ENCODE measurements around the gene ATF3. TPM values are rescaled to one million over a fixed set of nuclear protein-coding genes. Genes with fewer than 3 reads are reported as not detected.

ATF3 gene
- total RNA-seq, 4 donors from 2014 or later: 2.1 to 6.5 (median 3.0) TPM

GRCh38 chr1:212610575-212610967, 2.0 kb downstream of the ATF3 start:
- WGBS, 2 donors: 80 to 92% methylated on average over 4 to 5 of the region's 5 CpGs
- Histone ChIP-seq H3K27ac (no peak overlapping the region), H3K36me3 (peaks cover 0 to 9% (median 0%) of the 10 kb centered on the region in 3 donors), H3K4me1 (peaks cover 17 to 67% (median 31%) of the 10 kb centered on the region in 3 donors), H3K9me3 (no peaks in the 10 kb centered on the region), H3K4me3 (peak overlapping the region in 1 of 4 donors; percentile 82), H3K27me3 (peaks cover 0 to 48% (median 0%) of the 10 kb centered on the region in 4 donors)
- intact Hi-C loops (cut with DNase I): no loop called here
- TF ChIP-seq POLR2A (IDR thresholded peaks at IDR 0.05) (no peak), CTCF (IDR thresholded peaks at IDR 0.05) (no peak)
- DNase-seq: no peak

DNA sequence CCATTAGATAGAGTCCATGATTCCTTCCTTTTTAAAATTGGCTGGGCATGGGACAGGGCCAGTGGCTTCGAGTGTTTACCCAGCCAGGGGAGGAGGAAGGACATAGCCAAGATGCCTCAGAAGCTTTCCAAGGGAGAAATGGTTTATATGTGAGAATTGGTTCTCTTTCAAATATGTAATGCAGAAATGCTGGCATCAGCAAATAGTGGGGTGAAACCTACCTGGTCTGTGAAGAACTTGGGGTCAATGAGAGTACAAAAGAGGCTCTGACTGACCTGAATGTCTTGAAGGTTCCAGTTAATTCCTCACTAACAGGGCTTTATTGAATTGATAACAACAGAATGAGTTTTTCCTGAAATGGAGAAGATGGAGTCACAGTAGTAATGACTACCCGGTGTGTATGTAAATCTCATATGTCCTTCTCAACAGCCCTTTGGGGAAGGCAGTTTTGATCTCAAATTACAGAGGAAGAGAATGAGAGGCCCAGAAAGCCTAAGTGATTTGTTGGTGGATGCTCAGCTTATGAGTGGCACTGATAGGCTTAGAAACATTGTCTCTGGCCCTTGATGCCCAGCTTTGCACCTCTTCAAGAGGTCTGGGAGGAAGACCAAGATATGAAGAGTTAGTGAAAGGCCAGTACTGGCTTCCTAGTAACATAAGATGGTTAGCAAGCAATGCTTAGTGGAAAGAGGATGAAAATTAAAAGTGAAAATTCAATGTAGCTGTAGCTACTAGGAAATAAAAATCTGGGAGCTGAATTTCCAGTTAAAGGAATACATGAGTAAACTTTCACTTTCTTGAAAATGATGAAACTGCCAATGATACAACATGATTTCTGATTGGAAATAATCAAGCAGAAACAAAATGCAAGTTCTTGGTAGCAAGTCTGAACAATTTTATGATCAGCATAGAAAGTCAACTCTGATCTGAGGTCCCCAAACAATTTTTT, 2.7 kb downstream of the ATF3 start:
- H3K4me3 ChIP-seq: peak overlapping the region in 1 of 4 donors; percentile 82
- peaks cover 0 to 41% (median 0%) of the 10 kb centered on the region in 4 donors for H3K27me3 ChIP-seq
- H3K4me1 ChIP-seq: peaks cover 12 to 60% (median 25%) of the 10 kb centered on the region in 3 donors
- peaks cover 0 to 16% (median 0%) of the 10 kb centered on the region in 3 donors for H3K36me3 ChIP-seq
- TF ChIP-seq CTCF (IDR thresholded peaks at IDR 0.05) (no peak), POLR2A (IDR thresholded peaks at IDR 0.05) (no peak)
- no peaks in the 10 kb centered on the region for H3K9me3 ChIP-seq
- WGBS, 2 donors: 78 to 92% methylated on average over 2 of the region's 2 CpGs
- no peak overlapping the region for H3K27ac ChIP-seq
- no peak for DNase-seq
- intact Hi-C loops (cut with DNase I): no loop called here

- no peak for DNase-seq
- 65 to 75% methylated on average over 7 to 8 of the region's 8 CpGs for WGBS, 2 donors
- H3K36me3 ChIP-seq: peaks cover 0 to 24% (median 0%) of the 10 kb centered on the region in 3 donors
- TF ChIP-seq POLR2A (IDR thresholded peaks at IDR 0.05): no peak
- no peak for TF ChIP-seq CTCF (IDR thresholded peaks at IDR 0.05)
- H3K9me3 ChIP-seq: no peaks in the 10 kb centered on the region
- H3K4me1 ChIP-seq: peaks cover 4 to 50% (median 14%) of the 10 kb centered on the region in 3 donors
- peaks cover 0 to 31% (median 0%) of the 10 kb centered on the region in 4 donors for H3K27me3 ChIP-seq
- H3K4me3 ChIP-seq: no peak overlapping the region
- intact Hi-C loops (cut with DNase I): no loop called here
- H3K27ac ChIP-seq: no peak overlapping the region
Measured at GRCh38 chr1:212612041-212612961, 3.7 kb downstream of the ATF3 start.

DNA sequence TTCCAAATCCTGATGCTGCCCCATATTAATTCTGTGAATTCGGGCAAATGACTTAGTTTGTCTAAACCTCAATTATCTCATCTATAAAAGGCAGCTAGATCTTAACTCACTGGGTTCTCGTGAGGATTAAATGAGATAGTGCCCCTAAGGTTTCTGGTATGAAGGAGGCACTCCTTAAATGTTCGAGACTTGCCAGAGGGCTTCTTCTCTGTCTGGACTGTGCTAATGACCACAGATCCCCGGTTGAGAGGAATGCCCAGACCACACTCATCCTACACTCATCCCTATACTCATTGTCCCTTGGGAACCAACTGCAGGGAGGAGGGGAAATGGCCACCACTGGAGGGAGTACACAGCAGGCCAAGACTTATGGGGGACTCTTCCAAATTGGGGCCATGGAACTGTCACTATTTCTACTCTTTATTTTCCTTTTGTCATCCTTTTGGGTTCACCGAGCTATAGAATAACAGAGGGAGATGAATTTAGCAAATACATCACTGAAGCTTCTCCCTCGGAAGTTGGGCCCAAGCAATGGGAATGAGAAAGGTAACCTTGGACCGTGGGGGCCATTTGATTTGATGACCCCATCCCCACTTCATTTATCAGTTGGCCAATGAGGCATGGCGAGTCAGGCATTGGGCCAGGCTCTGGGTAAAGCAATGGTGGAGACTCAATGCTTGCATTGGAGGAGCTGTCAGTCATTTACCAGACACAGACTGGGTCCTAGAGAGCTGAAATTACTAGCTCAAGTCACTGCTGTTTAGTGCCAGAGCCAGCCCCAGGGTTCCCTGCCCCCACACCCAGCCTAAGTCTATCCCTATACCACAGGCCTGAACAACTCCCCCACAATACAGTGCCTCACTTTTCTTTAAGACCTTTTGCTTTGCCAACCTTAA, 5.1 kb downstream of the ATF3 start:
- WGBS, 2 donors: 82 to 87% methylated on average over 7 to 8 of the region's 8 CpGs
- Histone ChIP-seq H3K4me1 (peaks cover 0 to 52% (median 16%) of the 10 kb centered on the region in 3 donors), H3K36me3 (peaks cover 0 to 35% (median 0%) of the 10 kb centered on the region in 3 donors), H3K27ac (no peak overlapping the region), H3K4me3 (no peak overlapping the region), H3K9me3 (no peaks in the 10 kb centered on the region), H3K27me3 (peaks cover 0 to 23% (median 0%) of the 10 kb centered on the region in 4 donors)
- no peak for DNase-seq
- intact Hi-C loops (cut with DNase I): no loop called here
- no peak for TF ChIP-seq POLR2A (IDR thresholded peaks at IDR 0.05)
- no peak for TF ChIP-seq CTCF (IDR thresholded peaks at IDR 0.05)

Data from esophagus squamous epithelium (tissue), 5 donors.